NCI-H1092 (cell line): ENCODE results near the gene MKKS.

Experiments
- DNase-seq: peaks from one replicate; lab custom pipeline; 2025; lab: John Stamatoyannopoulos, UW

MKKS gene

DNA sequence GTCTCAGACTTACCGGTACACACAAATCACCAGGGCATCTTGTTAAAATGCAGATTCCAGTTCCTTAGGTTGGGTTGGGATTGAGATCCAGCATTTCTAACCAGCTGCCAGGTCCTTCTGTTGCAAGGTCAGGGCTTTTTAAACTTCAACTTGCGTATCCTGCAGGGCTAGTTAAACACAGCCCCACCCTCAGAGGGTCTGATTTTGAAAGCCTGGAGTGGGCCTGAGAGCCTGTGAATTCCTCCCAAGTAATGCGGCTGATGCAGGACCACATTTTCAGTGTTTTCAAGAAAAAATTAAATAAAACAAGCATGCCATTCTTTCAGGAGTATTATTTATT is 65.3 kb downstream of the MKKS start:
- DNase-seq: no peak

DNA sequence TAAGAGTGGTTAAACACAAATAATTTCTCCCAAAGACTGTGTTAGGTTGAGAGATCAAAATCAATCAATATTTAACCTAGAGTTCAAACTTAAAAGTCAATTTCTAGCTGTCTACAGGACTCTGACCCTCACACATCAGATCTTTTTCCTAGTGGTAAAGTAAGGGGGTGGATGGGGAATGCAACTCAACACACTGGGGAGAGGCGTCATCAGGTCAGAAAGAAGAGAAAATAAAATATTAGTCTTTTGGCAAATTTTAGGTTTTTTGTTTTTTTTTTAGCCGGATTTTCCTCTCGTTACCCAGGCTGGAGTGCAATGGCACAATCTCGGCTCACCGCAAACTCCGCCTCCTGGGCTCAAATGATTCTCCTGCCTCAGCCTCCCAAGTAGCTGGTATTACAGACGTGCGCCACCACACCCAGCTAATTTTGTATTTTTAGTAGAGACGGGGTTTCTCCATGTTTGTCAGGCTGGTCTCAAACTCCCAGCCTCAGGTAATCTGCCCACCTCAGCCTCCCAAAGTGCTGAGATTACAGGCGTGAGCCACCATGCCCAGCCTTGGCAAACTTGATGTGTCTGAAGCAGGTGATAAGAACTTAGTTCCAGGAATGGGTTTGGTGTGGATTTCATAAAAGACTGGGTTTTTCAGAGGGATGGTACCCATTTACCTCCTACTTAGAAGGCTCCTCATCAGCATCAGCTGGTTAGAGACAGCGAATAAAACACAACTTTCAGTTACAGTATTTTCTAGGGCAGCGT is 65.9 kb downstream of the MKKS start:
- DNase-seq: no peak

DNA sequence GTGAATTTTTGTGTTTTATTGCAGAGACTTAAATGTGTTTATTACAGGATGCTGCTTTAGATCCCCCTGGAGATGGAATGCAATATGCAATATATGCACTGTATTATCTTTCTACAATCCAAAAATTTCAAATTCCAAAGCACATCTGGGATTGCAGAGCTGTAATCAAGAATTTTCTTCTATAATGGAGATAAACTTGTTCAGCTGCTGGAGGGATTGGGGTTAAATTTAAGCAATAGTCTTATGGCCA is 66.4 kb downstream of the MKKS start:
- DNase-seq: no peak

DNA sequence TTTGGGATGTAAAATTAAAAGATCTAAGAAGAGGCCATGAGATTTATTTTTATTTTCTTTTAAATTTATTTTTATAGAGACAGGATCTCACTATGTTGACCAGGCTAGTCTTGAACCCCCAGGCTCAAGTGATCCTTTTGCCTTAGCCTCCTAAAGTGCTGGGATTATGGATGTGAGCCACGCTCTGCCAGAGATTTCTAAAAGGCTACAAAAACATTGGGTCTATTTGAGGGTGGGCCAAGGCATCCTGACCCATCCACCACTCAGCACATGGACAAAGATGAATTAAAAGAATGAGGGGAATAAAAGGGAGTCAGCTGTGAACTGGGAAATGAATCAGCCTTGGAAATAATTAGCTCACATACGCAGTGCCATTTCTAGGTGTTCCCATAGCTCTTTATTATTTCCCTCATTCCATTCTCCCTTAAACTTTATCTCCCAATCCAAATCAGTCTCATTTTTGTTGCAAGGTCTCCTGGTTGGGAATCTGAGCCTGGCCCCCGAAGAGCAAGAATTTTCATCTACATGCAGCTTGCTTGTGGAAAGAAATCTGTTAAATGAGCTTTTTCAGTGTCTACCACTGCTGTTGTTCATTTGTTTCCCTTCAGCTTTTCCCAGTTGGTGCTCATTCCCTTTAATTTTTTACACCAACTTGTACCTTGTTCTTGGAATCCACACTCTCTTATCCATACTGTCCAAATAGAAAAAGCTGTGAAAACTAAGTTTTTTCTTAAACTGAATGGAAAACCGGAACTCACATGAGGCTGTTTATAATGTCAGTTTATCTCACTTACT is 66.9 kb downstream of the MKKS start:
- no peak for DNase-seq

DNA sequence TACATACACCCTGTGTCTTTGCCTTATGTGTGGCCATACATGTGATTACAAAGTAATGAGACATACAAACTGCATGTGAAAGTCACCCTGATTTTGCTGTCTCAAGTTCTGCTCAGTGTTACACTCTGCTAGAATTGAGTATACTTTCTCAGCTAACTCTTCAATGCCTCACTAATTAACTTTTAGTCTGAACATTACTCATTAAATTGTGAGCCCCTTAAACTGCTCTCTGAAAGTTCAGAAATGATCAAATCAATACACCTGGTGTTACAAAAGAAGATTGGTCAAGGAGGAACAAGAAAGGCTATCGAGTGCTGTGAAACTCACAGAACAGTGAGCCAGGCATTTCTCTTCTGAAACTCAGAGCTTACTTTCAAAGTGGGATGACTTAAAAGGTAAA is 71.3 kb downstream of the MKKS start:
- no peak for DNase-seq

DNA sequence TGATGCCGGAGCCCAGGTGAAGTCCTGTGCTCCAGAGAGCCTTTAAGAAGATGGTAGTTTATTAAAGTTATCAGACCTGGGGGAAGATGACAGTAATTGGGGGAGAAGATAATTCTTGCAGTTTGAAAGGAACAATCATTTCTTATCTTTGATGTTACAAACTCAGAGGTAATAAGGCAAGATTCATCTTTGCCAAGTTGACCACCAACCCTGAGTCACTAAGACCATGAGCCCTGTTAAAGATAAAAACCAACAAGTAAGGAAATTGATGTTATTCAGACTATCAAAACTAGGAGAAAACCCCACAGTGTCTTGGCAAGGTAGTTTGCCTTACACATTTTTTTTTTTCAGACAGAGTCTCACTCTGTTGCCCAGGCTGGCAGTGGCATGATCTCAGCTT is 73.1 kb downstream of the MKKS start:
- DNase-seq: no peak

DNA sequence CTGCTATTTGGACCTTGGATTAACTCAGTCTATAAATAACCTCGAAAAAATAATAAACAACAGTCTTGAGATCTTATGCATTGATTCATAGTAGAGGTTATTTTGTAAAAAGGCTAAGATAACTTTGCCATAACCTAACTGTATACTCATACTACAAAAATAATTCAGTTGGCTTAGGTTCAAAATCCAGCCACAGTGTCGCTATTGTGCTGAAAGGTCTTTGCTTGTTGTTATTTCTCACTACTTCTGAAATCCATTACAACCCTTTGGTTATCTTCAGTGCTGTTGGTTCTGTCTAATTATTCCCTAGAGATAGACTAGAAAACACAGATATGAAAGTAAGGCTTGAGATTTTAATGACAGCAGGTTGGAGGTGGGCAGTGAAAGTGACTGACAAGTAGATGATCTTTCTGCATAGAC is 74.4 kb downstream of the MKKS start:
- DNase-seq: no peak

DNA sequence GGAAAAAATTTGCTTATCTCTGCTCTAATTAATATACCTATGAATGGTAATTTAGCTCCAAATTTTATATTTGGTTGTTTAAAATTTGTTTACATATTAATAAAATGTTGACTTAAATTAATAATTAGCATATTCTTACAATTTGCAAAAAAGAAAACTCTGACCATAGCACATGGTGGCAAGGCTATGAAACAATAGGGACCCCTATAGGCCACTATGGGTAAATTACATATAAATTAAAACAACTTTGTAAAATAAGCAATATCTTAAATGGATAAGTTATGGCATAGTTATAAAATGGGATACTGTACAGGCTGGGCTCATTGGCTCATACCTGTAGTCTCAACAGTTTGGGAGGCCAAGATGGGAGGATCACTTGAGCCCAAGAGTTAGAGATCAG is 76.0 kb downstream of the MKKS start:
- DNase-seq: no peak

DNA sequence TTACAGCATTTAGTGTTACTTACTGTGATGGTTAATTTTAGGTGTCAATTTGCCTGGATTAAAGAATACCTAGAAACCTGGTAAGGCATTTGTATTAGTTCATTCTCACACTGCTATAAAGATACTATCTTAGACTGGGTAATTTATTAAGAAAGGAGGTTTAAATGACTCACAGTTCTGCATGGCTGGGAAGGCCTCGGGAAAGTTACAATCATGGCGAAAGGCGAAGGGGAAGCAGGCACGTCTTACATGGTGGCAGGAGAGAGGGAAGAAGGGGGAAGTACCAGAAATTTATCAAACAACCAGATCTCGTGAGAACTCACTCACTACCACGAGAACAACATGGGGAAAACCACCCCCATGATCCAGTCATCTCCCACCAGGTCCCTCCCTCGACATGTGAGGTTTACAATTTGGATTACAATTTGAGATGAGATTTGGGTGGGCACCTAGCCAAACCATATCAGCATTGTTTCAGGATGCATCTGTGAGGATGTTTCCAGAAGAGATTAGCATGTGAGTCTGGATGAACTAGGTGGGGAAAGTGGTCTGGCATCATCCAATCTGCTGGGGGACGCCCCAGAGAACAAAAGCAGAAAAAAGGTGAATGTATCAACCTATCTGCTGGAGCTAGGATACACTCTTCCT is 76.8 kb downstream of the MKKS start:
- DNase-seq: no peak

DNA sequence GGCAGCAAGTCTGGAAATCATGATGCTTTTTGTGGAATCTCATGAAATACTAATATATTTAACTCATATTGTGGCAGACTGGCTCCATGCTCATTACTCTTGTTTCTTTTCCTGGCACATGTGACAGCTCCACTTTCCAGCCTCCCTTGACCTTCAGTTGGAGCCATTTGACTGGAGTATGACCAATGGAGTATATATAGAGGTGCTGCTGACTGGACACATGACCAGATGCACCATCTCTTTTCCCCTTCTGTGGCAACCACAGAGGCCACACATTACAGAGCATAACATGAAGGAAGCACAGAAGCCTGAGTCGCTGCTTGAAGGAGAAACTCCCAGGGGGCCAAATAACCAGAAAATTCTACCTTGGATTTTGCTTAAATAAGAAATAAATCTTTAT is 77.4 kb downstream of the MKKS start:
- no peak for DNase-seq

DNA sequence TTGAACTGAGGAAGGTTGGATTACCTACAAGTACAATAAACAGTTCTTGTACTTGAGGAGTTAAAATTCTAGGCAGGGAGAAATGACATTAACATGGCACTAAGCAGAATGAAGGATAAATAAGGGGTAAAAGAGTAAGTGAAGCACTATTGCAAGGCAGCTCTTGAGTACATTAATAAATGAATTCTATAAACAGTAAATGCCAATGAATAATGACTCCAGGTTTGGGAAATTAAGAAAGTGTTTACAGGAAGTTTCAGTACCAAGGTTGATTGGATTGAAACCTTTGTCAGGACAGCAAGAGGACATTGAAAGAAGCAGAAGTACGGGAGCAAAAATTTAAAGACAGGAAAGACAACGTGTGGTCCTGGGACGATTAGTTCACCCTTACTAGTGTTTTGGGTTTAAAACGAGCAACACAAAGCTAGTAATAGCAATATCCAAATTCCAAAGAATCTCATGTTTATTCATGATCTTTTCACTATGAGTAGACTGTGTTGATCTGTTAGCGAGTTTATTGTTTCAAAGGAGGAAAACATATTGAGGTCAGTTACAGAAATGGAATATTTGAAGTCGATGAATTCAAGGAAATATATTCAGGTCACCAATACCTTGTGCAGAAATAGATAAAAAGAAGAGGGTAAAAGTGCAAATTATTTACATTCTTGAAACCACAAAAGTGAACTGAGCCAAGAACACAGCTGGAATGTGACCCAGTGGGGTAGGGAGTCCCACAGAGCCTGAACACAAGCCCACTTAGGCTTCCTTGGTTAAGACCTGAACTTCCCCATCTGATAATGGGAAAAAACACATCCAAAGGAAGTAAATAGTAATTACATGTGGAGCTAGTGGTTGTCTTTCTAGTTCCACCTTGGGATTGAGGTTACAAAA is 80.8 kb downstream of the MKKS start:
- no peak for DNase-seq
